ENCODE measurements around the gene NKAIN4. TPM values are rescaled to one million over a fixed set of nuclear protein-coding genes. Genes with fewer than 3 reads are reported as not detected.
"Not testable (repeated sequence)": the region's sequence is repeated elsewhere in the genome, so short reads cannot be mapped to it uniquely, and the experiment has no call there.

The NKAIN4 gene
- total RNA-seq, 1 donor from 2014 or later: not detected

DNA sequence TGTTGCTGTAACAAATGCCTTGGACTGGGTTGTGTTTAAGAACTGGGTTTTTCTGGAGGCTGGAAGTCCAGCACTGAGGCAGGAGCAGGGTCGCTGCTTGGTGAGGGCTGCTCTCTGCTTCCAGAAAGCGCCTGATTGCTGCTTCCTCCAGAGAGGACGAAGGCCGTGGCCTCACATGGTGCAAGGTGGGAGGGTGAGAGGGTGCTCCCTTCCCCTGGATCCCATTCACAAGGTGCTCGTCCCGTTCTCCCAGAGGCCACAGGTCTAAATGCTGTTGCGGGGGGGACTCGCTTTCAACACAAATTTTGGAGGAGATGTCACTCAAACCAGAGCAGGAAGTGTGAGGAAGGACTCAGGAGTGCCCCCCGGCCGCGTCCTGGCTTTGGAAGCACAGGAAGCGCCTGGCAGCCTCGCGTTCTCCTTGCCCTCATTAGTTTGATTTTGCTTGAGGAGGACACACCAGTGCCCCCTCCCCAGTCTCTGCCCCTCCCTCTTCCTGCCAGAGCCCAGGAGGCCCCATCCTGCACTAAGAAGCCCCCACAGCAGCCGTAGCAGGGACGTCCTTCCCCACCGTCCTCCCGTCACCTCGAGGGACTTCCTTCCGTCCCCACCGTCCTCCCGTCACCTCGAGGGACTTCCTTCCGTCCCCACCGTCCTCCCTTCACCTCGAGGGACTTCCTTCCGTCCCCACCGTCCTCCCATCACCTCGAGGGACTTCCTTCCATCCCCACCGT, 7.7 kb upstream of the NKAIN4 start:
- intact Hi-C loops (cut with DNase I): no loop called here
- ATAC-seq (ENCODE audit: poor library complexity): no peak
- no peak for DNase-seq

DNA sequence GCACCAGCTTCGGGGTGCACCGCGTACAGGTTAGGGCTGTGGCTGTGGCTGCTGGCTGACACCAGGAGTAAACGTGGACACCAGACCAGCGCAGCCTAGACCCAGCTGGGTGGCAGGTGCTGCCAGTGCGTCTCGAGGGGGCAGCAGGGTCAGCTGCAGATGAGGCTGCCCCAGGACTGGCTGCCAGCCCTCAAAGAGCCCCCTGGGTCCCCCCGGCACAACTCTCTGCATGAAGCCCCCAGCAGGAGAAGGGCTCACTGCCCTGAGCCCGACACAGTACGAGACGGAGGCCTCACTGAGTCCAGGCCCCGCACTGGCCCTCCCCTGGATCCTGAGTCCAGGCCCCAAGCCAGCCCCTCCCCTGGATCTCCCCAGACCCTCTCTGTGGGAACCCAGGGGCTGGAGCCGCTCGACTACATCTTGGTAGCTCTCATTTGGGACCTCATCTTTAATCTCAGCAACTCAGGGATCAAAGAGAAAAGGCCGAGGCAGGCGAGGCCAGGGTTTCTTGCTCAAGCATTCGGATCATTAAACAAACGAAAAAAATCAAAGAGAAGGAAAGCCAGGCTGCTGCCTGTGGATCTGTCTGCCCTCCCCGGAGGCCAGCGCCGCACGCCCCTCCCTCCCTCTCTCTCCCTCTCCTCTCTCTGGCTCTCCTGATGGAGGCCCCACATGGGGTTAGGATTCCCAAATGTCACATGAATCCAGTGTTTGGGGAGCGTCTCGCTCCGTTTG, 7.0 kb upstream of the NKAIN4 start:
- ATAC-seq (ENCODE audit: poor library complexity): no peak
- intact Hi-C loops (cut with DNase I): no loop called here

DNA sequence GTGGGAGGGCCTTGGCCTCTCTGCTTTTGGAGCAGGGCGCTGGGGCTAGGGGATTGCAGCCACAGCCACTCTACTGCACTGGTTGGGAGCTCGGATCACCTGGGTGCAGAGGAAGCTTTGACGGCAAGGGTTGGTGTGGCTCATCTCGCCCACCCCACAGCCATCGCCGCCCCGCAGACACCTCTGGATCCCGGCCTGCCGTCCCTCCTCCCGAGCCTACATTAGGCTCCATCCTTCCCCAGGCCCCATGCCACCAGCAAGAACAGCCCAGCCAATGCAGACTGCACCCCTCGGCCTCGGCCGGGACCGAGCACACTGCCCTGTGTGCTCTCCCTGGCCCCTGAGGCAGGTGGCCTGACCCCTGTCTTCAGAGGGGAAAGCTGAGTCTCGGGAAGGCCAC, 6.3 kb upstream of the NKAIN4 start:
- ATAC-seq (ENCODE audit: poor library complexity): no peak
- intact Hi-C loops (cut with DNase I): no loop called here
- no peak for DNase-seq

More for the DNA sequence above, 7.0 kb upstream of the NKAIN4 start:
- DNase-seq: no peak

DNA sequence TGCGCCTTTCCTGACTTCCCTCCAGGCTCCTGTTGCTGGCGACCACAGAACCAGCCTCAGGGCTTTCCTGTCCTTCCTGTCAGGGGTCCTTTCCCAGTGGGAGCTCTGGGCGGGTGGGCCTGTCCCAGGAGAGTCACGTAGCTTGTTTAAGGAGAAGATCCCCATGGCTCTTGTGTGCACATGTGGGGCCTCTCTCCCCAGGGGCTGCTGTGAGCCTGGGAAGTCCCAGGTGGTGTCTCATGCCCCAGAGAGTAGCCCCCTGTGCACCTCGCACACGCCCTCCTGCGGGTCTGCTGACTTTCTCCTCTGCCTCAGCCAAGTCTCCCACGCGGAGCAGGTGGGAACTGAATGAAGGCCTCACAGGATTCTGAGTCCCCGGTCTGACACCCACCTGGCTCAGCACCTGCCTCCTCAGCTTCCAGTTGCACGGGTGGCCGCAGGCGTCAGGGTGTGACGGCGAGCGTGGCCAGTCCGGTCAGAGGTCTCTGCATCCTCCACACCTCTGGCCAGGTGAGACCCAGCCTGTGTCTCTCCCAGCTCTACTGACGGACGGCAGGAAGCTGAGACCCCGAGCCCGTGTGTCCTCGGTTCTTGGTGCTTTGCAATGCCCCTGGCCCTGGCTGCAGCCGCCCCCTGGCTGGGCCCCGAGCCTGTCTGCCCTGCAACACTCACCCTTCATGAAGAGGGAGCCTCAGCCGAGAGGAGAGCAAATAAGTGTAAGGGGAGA, 5.6 kb upstream of the NKAIN4 start:
- ATAC-seq (ENCODE audit: poor library complexity): no peak
- no peak for DNase-seq
- intact Hi-C loops (cut with DNase I): no loop called here

DNA sequence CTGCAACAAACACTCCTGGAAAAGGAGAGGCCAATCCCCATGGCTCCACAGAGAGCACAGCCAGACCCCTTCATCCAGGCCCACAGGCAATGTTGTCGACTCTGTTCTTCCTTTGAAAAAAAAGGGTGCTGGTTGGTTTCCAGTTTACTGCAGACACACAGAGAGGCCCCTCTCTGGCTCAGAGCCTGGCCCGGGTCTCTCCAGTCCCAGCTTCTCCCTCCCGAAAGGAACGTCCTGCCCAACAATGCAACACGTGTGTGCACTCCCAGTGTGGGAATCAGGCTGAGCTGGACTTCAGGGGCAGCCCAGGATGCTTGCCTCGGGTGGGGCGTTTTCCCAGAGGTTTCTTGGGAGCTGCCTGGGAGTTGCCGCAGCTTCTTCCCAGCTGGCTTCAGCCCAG, 4.5 kb upstream of the NKAIN4 start:
- no peak for DNase-seq
- ATAC-seq (ENCODE audit: poor library complexity): no peak
- intact Hi-C loops (cut with DNase I): no loop called here

DNA sequence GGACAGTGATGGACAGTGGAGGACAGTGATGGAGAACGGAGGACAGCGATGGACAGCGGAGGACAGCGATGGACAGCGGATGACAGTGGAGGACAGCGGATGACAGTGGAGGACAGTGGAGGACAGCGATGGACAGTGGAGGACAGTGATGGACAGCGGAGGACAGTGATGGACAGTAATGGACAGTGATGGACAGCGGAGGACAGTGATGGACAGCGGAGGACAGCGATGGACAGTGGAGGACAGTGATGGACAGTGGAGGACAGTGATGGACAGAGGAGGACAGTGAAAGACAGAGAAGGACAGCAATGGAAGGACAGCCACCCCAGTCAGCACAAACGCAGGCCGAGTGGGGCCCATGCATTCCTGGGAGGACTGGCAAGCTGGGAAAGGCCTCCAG, 3.4 kb upstream of the NKAIN4 start:
- no peak for ATAC-seq (ENCODE audit: poor library complexity)
- no peak for DNase-seq
- intact Hi-C loops (cut with DNase I): no loop called here

DNA sequence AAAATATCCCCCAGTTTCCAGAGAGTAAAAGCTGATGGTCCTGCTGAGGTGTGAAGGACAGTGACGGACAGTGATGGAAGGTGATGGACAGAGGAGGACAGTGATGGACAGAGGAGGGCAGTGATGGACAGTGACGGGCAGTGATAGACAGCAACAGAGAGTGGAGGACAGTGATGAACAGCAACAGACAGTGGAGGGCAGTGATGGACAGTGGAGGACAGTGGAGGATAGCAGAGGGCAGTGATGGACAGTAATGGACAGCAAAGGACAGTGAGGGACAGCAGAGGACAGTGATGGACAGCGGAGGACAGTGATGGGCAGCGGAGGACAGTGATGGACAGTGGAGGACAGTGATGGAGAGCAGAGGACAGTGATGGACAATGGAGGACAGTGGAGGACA, 2.7 kb upstream of the NKAIN4 start:
- ATAC-seq (ENCODE audit: poor library complexity) (no peak), DNase-seq (no peak)
- intact Hi-C loops (cut with DNase I): no loop called here

DNA sequence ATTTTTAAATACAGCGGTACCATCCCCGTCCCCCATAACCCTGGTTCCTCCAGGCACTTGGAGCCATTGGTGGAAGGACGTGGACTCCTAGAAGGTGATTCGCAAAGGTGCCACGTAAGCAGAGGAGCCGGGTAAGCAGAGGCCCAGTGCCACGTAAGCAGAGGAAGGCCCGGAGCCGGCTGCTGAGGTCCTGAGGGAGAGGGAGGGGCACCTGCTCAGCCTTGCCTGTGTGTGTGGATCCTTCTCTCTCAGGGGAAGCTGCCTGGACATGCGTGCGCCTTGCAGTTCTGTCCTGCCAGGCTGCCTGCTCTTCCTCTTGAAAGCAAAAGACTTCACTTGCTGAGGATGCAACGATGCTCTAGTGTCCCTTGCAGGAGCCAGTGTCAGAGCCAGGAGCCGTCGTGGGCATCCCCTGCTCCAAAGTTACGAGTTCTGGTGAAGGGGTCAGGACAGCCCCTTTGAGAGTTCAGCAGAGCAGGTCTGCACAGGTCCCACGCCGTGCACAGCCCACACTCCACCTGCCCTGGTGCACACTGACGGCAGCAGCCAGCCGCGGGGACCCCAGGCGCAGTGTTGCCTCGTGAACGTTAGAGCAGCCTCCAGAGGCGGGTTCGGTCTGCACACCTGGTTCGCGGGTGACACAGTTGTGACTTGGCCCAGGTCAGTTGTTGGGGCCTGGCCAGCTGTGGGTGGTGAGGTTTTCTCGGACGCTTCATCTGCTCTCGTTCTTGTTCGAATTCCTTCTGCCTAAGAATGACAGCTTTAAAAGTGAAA, 1.9 kb upstream of the NKAIN4 start:
- DNase-seq (no peak), ATAC-seq (ENCODE audit: poor library complexity) (no peak)
- intact Hi-C loops (cut with DNase I): no loop called here

DNA sequence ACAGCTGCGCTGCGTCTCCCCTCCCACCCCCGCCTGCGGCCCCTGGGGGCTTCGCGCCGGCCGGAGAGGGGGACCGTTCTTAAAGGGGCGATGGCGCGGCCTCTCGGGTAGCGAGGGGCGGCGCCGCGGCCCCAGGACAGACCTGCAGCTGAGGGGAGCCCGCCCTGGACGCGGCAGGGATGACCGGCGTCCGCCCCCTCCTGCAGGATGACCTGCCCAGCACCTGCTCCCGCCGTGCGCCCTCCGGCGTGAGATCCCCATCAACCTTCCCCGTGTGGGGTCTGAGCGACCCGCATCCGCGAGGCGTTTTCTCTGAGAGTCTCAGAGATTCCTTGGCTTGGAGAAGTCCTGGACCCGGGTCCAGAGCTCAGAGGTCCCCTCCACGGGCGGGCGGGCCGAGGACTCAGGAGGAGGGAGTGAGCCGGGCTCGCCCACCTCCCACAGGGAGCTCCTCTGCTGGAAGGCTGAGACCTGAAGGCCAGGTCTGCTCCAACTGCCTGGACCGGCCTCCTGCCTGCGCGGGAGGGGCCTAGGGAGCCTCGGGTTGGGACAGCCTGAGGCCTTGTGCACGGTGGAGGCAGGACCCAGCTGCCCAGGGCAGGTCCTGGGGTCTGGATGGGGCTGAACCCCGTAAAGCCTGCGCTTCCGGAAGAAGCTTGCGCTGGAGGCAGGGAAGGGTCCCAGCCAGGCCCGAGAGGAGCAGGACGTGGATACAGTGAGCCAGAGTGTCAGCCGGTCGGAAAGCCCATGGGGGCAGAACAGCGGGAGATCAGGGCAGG, 532 bp upstream of the NKAIN4 start:
- intact Hi-C loops (cut with DNase I): no loop called here
- no peak for ATAC-seq (ENCODE audit: poor library complexity)
- DNase-seq: no peak

DNA sequence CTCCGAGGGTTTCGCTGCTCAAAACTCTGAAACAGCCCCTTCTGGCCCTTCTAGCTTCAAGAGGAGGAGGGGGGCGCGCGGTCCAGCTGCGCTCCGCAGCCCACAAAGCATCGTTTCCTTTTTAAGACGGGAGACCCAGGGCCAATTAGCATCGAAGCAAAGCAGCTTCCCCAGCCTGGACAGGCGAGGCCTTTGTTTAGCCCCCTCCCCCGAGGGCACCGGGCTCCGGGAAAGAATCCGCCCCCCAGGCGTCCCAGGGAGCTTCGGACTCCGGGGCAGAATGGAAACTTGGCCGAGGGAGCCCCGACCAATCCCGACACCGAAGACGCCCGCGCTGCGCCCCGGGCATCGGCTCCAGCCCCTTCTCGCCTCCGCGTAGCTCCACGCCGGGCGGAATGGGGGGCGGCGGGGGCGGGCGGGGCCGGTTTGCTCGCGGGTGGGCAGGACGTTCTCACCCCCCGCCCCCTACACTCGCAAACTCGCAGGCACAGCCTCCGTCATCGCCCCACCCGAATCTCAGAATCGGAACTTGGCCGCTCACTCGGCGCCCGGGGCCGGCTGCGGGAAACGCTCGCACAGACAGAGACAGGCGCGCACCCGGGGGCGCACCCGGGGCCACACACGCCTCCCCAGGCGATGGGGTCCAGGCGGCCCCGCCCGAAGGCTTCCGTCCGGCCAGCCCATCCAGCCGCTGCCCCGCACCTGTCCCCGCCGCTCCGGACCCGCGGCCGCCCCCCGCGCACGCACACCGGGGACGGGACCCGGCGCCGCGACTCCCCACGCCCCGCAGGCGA, 628 bp downstream of the NKAIN4 start:
- ATAC-seq (ENCODE audit: poor library complexity): no peak
- intact Hi-C loops (cut with DNase I): no loop called here

DNA sequence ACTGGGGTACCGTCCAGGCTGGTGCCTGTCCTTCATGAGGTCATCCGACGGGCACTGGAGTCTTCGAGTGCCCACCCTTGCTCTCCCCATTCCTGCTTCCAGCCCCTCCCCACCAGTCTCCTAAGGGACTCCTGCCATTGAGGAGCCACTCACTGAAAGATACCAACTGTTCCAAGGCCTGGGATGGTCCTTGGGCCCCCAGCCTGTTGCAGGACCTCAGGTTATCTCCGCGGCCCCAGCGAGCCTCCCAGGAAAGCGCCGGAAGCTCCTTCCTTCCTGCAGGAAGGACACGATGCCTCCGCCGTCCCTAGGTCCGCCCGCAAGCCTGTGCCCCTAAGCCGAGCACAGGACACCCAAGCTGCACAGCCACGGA, 1.2 kb downstream of the NKAIN4 start:
- ATAC-seq (ENCODE audit: poor library complexity) (no peak), DNase-seq (no peak)
- intact Hi-C loops (cut with DNase I): no loop called here

More for the DNA sequence above, 628 bp downstream of the NKAIN4 start:
- DNase-seq: no peak

DNA sequence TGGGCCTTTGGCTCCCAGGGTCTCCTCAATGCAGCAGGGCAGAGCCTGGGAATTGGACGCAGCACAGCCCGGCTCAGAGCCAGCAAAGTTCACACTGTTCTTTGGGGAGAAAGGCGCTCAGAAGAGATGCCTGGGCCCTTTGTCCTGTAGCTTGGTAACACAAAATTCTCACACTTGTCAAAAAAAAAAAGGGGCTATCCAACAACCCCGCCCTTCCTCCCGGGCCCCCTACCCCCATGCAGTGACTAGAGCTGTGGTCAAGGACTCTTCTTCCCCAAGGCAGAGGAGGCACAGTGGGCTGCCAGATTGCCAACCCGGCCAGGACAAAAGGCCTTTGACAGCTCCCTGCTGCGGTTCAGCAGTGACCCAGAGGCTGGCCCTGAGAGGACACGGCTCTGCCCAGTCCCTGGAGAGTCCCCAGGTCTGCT, 2.0 kb downstream of the NKAIN4 start:
- ATAC-seq (ENCODE audit: poor library complexity): no peak
- intact Hi-C loops (cut with DNase I): no loop called here
- no peak for DNase-seq

DNA sequence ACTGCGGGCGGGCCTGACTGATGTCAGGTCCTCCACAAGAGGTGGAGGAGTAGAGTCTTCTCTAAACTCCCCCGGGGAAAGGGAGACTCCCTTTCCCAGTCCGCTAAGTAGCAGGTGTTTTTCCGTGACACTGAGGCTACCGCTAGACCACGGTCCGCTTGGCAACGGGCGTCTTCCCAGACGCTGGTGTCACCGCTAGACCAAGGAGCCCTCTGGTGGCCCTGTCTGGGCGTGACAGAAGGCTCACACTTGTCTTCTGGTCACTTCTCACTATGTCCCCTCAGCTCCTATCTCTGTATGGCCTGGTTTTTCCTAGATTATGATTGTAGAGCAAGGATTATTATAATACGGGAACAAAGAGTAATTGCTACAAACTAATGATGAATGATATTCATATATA, 2.9 kb downstream of the NKAIN4 start:
- DNase-seq; ATAC-seq (ENCODE audit: poor library complexity); intact Hi-C loops (cut with DNase I): not testable (repeated sequence)

DNA sequence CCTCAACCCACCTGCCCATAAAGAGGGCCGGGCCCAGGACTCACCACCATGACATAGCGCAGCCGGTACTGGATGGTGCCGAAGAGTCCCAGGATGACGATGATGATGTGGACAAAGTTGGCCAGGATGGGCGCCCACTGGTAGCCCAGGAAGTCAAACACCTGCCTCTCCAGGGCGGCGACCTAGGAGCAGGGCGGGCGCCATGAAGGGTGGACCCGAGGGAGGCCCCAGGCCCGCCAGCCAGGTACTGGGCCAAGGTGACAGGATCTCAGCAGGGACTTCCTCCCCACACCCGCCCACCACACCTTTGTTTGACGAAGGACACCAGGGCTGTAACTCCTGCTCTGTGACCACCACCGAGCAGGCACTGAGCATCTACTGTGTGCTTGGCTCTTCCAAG, 4.4 kb downstream of the NKAIN4 start:
- no peak for DNase-seq
- ATAC-seq (ENCODE audit: poor library complexity): no peak
- intact Hi-C loops (cut with DNase I): no loop called here

DNA sequence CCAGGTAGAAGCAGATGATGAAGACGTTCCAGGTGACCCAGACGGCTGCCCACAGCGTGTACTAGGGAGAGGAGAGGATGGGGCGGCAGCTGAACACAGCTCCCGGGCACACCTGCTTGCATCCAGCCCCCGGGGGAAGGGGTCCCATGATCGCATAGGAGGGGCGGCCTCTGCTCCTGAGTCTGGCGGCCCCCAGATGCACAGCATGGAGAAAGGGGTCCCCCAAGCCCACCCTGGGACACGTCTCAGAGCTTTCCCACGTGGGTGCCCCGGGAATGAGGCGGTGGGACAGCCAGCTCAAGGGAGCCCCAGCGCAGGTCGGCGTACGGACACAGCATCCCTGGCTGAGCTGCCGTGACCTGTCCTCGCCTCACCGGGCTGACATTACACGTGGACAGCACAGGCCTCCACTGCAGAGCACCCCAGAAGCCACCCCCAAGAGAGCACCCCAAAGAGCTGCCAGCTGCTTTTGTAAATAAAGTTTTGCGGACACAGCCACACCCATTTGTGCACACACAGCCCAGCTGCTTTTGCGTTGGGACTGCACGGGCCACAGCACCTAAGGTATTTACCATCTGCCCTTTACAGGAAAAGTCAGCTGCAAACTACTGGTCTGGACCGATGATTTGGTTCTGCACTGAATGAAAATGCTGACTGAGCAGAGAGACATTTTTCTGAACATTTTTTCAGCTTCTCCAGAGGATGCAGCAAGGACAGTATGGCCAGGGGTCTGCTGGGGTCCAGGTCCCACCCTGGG, 5.2 kb downstream of the NKAIN4 start:
- DNase-seq: no peak
- ATAC-seq (ENCODE audit: poor library complexity): no peak
- intact Hi-C loops (cut with DNase I): no loop called here

DNA sequence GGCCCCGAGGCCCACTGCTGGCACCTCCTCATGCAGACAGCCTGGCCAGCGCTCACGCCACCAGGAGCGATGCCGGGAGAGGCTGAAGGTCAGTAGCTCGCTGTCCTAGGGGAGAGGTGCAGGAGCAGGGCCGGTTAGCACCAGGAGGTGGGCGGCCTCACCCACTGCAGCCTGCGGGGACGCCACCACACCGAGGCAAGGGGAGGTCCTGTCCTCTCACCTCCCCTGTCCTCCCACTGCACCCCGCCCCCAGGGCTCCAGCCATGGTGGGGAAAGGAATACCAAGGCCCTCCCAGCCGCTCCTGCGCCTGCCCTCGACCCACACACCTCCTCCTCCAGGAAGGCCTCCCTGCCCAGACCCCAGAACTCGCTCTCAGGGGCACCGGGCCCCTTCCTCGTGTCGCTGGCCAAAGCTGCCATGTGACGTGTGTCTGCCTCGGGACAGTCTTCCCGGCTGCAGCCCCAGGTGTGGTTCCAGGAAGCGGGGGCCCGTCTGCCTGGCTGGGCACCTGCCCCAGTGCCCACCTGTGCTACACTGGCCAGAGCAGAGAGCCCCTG, 6.5 kb downstream of the NKAIN4 start:
- intact Hi-C loops (cut with DNase I): no loop called here
- DNase-seq: no peak
- no peak for ATAC-seq (ENCODE audit: poor library complexity)

Data from Right ventricle myocardium superior (tissue), 1 donor.